ENCODE results near the gene FAM135A. TPM values are rescaled to one million over a fixed set of nuclear protein-coding genes. Genes with fewer than 3 reads are reported as not detected.

Gene FAM135A
- total and polyA plus RNA-seq, 9 donors = 13.7 to 19.7 (median 16.6) TPM

DNA sequence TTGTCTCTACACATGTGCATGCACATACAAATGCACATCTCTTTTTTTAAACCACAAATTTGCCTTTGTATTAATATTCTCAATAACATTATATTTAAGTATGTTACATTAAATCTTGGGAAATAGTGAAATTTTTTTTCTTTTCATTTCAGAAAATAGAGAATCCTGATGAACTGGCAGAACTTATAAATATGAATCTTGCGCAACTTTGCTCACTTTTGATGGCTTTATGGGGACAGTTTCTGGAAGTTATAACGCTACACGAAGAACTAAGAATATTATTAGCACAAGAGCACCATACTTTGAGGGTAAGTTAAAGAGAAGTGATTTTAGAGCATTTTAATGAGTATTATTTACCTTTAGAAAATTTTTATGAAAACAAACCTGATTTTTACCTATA, 89.2 kb downstream of the FAM135A start:
- Histone ChIP-seq H3K27me3 (ENCODE audit: control insufficient read depth, insufficient read depth, low read length) (no peaks in the 10 kb centered on the region), H3K27ac (ENCODE audit: low read length) (no peak overlapping the region), H3K4me3 (ENCODE audit: low read length) (no peak overlapping the region), H3K9me3 (replicated peaks; ENCODE audit: control insufficient read depth, low read depth, low read length) (peaks cover 7% of the 10 kb centered on the region), H3K4me1 (ENCODE audit: control insufficient read depth, insufficient read depth, low read length) (no peaks in the 10 kb centered on the region), H3K36me3 (ENCODE audit: control insufficient read depth, insufficient read depth, low read length) (peaks cover 8% of the 10 kb centered on the region)
- DNase-seq = no peak
- no CpG with 5 or more reads among the region's 3 CpGs for WGBS (ENCODE audit: insufficient coverage)

DNA sequence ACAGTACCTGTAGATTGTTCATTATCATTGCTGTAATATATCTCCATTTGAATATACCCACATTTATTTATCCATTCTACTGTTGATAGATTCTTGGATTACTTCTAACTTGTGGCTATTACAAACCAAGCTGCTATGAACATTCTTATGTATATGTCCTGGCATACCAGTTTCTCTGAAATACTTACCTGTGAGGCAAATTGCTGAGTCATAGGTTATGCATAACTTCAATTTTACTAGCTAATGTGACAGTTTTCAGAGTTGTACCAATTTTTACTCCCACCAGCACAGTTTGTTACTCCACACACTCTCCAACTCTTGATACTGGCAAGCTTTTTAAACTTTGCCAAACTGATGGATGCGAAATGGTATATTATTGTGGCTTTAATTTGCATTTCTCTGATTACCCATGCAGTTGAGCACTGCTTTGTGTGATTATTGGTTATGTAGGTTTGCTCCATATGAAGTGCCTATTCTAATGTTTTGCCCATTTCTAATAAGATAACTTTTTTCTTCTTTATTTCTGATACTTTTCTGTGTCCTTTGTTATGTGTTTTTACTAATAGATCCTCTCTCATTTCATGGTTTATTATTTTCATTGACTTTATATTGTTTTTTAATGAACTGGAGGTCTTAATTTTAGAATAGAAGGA, 90.6 kb downstream of the FAM135A start:
- DNase-seq = no peak
- Histone ChIP-seq H3K27me3 (ENCODE audit: control insufficient read depth, insufficient read depth, low read length) (no peaks in the 10 kb centered on the region), H3K4me1 (ENCODE audit: control insufficient read depth, insufficient read depth, low read length) (no peaks in the 10 kb centered on the region), H3K36me3 (ENCODE audit: control insufficient read depth, insufficient read depth, low read length) (peaks cover 8% of the 10 kb centered on the region), H3K27ac (ENCODE audit: low read length) (no peak overlapping the region), H3K4me3 (ENCODE audit: low read length) (no peak overlapping the region), H3K9me3 (replicated peaks; ENCODE audit: control insufficient read depth, low read depth, low read length) (peaks cover 7% of the 10 kb centered on the region)
- WGBS (ENCODE audit: insufficient coverage) = no CpG with 5 or more reads among the region's 1 CpG

DNA sequence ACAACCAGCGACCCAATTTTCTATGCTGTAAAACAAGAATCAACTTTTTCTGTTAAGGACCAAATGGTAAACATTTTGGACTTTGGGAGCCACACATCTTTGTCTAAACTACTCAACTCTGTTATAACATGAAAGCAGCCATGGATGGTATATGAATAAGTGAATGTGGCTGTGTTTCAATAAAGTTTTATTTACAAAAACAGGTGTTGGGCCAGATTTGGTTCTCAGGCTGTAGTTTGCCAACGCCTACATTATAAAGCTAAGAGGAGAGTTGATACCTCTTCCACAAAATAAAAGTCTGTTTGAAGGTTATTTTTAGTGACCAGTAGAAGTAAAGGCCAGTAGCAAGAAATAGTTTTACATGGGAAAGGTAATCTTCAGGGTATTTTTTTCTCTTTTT, 93.0 kb downstream of the FAM135A start:
- no CpG with 5 or more reads among the region's 2 CpGs for WGBS (ENCODE audit: insufficient coverage)
- H3K36me3 ChIP-seq (ENCODE audit: control insufficient read depth, insufficient read depth, low read length) = peaks cover 2% of the 10 kb centered on the region
- H3K9me3 ChIP-seq (replicated peaks; ENCODE audit: control insufficient read depth, low read depth, low read length) = peaks cover 6% of the 10 kb centered on the region
- no peaks in the 10 kb centered on the region for H3K27me3 ChIP-seq (ENCODE audit: control insufficient read depth, insufficient read depth, low read length)
- H3K4me3 ChIP-seq (ENCODE audit: low read length) = no peak overlapping the region
- H3K4me1 ChIP-seq (ENCODE audit: control insufficient read depth, insufficient read depth, low read length) = no peaks in the 10 kb centered on the region
- no peak for DNase-seq
- no peak overlapping the region for H3K27ac ChIP-seq (ENCODE audit: low read length)

DNA sequence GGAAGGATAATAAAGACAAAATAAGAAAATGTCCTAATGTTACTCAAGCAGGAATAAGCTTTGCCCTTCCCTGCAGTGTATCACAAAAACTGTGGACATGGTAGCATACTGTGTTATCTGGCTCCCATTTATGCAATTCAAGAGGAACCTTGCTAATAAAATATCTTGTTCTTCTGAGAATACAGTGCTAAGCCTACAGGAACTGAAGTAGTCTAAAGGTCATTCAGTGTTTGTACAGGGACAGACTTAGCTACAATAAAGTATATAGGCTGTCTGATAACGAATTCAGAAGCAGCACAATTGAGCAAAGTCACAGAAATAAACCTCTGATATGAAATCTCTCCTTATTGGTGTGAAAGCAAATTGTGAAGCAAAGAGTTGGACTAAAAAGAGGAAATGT, 93.9 kb downstream of the FAM135A start:
- Histone ChIP-seq H3K27me3 (ENCODE audit: control insufficient read depth, insufficient read depth, low read length) (no peaks in the 10 kb centered on the region), H3K27ac (ENCODE audit: low read length) (no peak overlapping the region), H3K4me3 (ENCODE audit: low read length) (no peak overlapping the region), H3K9me3 (replicated peaks; ENCODE audit: control insufficient read depth, low read depth, low read length) (peaks cover 4% of the 10 kb centered on the region), H3K36me3 (ENCODE audit: control insufficient read depth, insufficient read depth, low read length) (peaks cover 2% of the 10 kb centered on the region), H3K4me1 (ENCODE audit: control insufficient read depth, insufficient read depth, low read length) (no peaks in the 10 kb centered on the region)
- WGBS (ENCODE audit: insufficient coverage) = no CpG with 5 or more reads among the region's 1 CpG
- no peak for DNase-seq

DNA sequence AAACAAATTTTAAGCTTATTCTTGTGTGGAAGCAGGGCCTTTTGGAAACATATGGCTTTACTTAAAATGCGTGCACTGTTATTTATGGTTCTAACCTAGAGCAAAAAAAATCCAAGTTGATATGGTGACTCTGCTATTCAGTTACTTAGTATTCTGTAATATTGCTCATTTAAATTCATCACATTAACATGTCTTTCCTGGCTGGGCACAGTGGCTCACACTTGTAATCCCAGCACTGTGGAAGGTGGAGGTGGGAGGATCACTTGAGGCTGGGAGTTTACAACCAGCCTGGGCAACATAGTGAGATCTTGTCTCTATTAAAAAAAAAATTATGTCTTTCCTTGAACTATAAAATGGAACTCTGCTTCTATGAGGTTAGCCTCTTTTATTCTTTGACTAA, 95.6 kb downstream of the FAM135A start:
- Histone ChIP-seq H3K9me3 (replicated peaks; ENCODE audit: control insufficient read depth, low read depth, low read length) (peaks cover 2% of the 10 kb centered on the region), H3K27me3 (ENCODE audit: control insufficient read depth, insufficient read depth, low read length) (no peaks in the 10 kb centered on the region), H3K36me3 (ENCODE audit: control insufficient read depth, insufficient read depth, low read length) (peaks cover under 1% of the 10 kb centered on the region), H3K27ac (ENCODE audit: low read length) (no peak overlapping the region), H3K4me1 (ENCODE audit: control insufficient read depth, insufficient read depth, low read length) (no peaks in the 10 kb centered on the region), H3K4me3 (ENCODE audit: low read length) (no peak overlapping the region)
- DNase-seq = no peak
- WGBS (ENCODE audit: insufficient coverage) = no CpG with 5 or more reads among the region's 1 CpG

DNA sequence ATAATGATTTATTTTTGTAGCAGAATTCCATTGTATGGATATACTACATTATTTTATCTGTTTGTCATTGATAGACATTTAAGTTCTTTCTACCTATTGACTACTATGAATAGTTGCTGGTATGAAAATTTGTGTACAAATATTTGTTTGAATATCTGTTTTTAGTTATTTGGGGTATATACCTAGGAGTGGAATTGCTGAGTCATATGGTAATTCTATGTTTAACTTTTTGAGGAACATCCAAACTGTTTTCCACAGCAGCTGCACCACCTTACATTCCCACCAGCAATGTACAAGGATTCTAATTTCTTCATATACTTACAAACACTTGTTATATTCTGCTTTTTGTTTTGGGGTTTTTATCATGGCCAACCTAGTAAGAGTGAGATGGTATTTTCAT, 97.3 kb downstream of the FAM135A start:
- no peaks in the 10 kb centered on the region for H3K27me3 ChIP-seq (ENCODE audit: control insufficient read depth, insufficient read depth, low read length)
- no peaks in the 10 kb centered on the region for H3K36me3 ChIP-seq (ENCODE audit: control insufficient read depth, insufficient read depth, low read length)
- H3K9me3 ChIP-seq (replicated peaks; ENCODE audit: control insufficient read depth, low read depth, low read length) = no peaks in the 10 kb centered on the region
- H3K4me1 ChIP-seq (ENCODE audit: control insufficient read depth, insufficient read depth, low read length) = no peaks in the 10 kb centered on the region
- no peak overlapping the region for H3K4me3 ChIP-seq (ENCODE audit: low read length)
- H3K27ac ChIP-seq (ENCODE audit: low read length) = no peak overlapping the region
- DNase-seq = no peak

DNA sequence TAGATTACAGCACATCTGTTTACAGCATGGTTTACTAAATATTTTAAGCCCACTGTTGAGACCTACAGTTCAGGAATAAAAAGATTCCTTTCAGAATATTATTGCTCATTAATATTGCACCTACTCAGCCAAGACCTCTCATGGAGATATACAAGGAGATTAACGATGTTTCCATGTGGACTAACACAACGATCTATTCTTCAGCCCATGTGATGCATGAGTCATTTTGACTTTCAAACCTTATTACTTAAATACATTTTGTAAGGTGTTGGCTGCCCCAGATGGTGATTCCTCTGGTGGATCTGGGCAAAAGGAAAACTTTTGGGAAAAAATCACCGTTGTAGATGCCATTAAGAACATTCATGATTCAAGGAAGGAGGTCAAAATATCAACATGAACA, 105.4 kb downstream of the FAM135A start:
- Histone ChIP-seq H3K27me3 (ENCODE audit: control insufficient read depth, insufficient read depth, low read length) (no peaks in the 10 kb centered on the region), H3K9me3 (replicated peaks; ENCODE audit: control insufficient read depth, low read depth, low read length) (no peaks in the 10 kb centered on the region), H3K4me1 (ENCODE audit: control insufficient read depth, insufficient read depth, low read length) (no peaks in the 10 kb centered on the region), H3K27ac (ENCODE audit: low read length) (no peak overlapping the region), H3K4me3 (ENCODE audit: low read length) (no peak overlapping the region), H3K36me3 (ENCODE audit: control insufficient read depth, insufficient read depth, low read length) (no peaks in the 10 kb centered on the region)
- WGBS (ENCODE audit: insufficient coverage) = no CpG with 5 or more reads among the region's 3 CpGs
- DNase-seq = no peak

DNA sequence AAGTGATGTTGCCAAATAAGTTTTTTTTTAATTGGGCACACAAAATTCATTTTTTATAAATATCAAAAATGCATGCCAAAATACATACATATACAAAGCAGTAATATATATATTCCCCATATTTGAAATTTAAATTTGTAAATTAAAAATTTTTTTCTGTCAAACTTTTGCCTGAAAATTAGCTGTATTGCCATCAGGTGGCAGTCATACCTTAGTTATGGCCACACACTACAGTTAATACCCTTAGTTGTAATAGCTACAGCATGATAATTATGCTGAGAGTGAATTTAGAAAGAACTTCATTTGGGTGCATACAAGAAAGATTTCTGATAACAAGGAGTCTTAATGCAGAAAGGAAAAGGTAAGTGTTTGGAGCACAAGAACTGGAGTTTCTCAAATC, 107.3 kb downstream of the FAM135A start:
- Histone ChIP-seq H3K4me1 (ENCODE audit: control insufficient read depth, insufficient read depth, low read length) (no peaks in the 10 kb centered on the region), H3K9me3 (replicated peaks; ENCODE audit: control insufficient read depth, low read depth, low read length) (no peaks in the 10 kb centered on the region), H3K27ac (ENCODE audit: low read length) (no peak overlapping the region), H3K4me3 (ENCODE audit: low read length) (no peak overlapping the region), H3K27me3 (ENCODE audit: control insufficient read depth, insufficient read depth, low read length) (no peaks in the 10 kb centered on the region), H3K36me3 (ENCODE audit: control insufficient read depth, insufficient read depth, low read length) (no peaks in the 10 kb centered on the region)
- DNase-seq = peak; percentile 1

DNA sequence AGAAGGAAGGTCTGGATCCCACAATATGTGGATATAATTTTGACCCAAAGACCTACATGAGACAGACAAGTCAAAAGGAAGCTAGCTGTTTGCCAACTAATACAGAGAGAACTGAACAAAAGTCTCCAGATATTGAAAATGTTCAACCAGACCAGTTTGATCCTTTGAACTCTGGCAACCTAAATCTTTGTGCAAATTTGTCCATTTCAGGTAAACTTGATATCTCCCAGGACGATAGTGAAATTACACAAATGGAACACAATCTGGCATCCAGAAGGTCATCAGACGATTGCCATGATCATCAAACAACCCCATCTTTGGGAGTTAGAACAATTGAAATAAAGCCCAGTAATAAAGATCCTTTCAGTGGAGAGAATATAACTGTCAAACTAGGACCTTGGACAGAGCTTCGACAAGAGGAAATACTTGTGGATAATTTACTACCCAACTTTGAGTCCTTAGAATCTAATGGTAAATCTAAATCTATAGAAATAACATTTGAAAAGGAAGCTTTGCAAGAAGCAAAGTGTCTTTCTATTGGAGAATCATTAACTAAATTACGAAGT, 111.5 kb downstream of the FAM135A start:
- H3K27me3 ChIP-seq (ENCODE audit: control insufficient read depth, insufficient read depth, low read length) = no peaks in the 10 kb centered on the region
- no CpG with 5 or more reads among the region's 4 CpGs for WGBS (ENCODE audit: insufficient coverage)
- DNase-seq = no peak
- no peaks in the 10 kb centered on the region for H3K9me3 ChIP-seq (replicated peaks; ENCODE audit: control insufficient read depth, low read depth, low read length)
- H3K4me1 ChIP-seq (ENCODE audit: control insufficient read depth, insufficient read depth, low read length) = no peaks in the 10 kb centered on the region
- no peak overlapping the region for H3K4me3 ChIP-seq (ENCODE audit: low read length)
- no peaks in the 10 kb centered on the region for H3K36me3 ChIP-seq (ENCODE audit: control insufficient read depth, insufficient read depth, low read length)
- H3K27ac ChIP-seq (ENCODE audit: low read length) = no peak overlapping the region

DNA sequence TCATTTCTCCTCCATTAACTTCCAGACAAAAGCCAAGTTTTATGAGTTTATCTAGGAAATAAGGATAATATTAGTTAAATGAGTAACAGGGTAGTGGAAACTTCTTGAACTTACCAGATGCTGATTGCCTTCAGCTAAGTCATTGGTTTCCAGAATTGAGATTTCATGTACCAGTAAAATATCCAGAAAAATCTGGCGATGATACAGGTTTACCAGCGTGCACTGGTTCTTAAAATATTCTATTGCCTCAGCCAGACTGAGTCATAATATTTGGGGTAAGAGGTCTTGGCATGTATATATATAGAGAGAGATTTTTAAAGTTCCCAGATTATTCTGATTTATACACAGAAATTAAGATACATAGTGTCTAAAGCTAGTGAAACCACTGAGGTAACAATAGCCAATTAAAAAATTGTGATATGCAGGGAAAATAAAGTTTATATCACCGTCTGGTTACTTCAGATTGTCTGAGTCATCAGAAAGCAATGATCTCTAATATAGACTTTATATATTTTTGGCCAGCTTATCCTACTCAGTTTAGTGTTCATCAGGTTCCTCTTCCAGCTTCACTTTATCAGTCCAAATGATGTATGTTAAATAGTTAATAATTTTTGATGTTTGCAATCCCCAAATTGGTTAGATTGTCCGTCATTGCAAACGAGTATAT, 113.9 kb downstream of the FAM135A start:
- H3K4me3 ChIP-seq (ENCODE audit: low read length) = no peak overlapping the region
- DNase-seq = no peak
- no peak overlapping the region for H3K27ac ChIP-seq (ENCODE audit: low read length)
- H3K9me3 ChIP-seq (replicated peaks; ENCODE audit: control insufficient read depth, low read depth, low read length) = no peaks in the 10 kb centered on the region
- H3K4me1 ChIP-seq (ENCODE audit: control insufficient read depth, insufficient read depth, low read length) = no peaks in the 10 kb centered on the region
- WGBS (ENCODE audit: insufficient coverage) = no CpG with 5 or more reads among the region's 5 CpGs
- no peaks in the 10 kb centered on the region for H3K36me3 ChIP-seq (ENCODE audit: control insufficient read depth, insufficient read depth, low read length)
- H3K27me3 ChIP-seq (ENCODE audit: control insufficient read depth, insufficient read depth, low read length) = no peaks in the 10 kb centered on the region

Data from muscle of leg (tissue), 11 donors.